H4 (cell line): ENCODE data around the gene ZNF284. TPM values are rescaled to one million over a fixed set of nuclear protein-coding genes. Genes with fewer than 3 reads are reported as not detected.

Experiments used
- DNase-seq: peaks from one replicate; pipeline ENCODE4 v3.0.0-alpha.2; 2015; ENCODE audit warnings: low spot score
- total RNA-seq: library from RNA; depleted of rRNA; stranded (reverse); fragments of >200 nt; shearing (Covaris generic); gene quantifications from 2 replicates; pipeline ENCODE4 v1.2.3, GENCODE V29; 2014; rRNA removed

ZNF284 gene
- total RNA-seq = 1.1 and 1.8 TPM in 2 replicates

DNA sequence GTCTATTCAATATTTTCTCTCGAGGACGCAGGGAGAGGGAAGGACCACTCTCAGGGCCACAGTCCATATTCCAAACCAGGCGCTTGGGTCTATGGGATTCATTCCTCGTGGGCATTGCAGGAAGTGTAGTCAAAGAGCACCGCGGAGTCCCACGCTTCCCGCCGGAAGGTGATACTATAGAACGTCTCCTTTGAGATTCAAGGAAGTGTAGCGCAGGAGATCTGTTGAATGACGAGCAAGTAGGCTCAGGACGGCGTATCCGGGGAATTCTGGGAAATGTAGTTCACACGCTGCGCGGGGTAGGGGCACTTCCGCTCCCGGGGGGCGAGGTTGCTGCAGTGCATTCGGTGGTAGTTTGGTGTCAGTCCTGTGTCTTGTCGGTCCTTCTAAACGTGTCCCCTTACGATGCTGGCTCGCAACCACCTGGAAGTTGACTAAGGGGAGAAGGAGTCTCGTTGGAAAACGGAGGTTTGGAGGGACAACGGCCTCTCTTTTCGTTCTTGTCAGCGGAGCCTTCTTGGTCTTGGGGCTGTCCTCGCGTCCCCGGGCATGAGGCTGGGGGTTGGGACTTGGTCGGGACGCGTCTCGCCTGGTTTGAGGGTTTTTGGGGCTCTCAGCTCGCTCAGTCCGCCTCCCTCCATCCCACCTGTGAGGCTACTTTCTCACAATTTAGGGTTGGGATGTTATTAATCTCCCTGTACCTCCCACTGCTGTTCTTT is at the start of gene ZNF284:
Gene ZNF284 (plus strand): TSS at position 336 of the 719 bp plus-strand sequence. CDS start 4,231 bp downstream, outside the sequence.
- DNase-seq = peak; percentile 77

- DNase-seq = no peak
Observed at GRCh38 chr19:44024900-44025216, 47.1 kb upstream of the ZNF284 start.

GRCh38 chr19:44025217-44025936 is 46.6 kb upstream of the ZNF284 start, which contains the start of gene ZNF222:
TSS of gene ZNF222 (plus strand) at chr19:44025379. CDS start at chr19:44025437, 58 bp downstream.
- DNase-seq = peak; percentile 73

DNA sequence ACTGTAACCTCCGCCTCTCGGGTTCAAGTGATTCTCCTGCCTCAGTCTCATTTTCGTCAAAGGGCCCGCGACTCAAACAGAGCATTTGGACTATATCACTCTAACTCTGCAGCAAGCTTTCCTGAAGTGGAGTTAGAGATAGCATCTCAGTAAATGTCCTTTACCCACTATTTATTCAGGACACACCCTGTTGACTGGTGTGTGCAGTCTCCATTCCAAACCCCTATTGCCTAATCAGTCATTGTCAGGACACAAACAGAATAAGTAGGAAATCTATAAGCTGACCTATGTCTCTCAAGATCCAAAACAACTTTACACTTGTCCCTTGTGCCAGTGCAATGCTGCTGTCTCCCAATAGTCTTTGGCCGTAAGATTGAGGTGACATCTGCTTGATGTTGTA is 45.3 kb upstream of the ZNF284 start:
- no peak for DNase-seq

DNA sequence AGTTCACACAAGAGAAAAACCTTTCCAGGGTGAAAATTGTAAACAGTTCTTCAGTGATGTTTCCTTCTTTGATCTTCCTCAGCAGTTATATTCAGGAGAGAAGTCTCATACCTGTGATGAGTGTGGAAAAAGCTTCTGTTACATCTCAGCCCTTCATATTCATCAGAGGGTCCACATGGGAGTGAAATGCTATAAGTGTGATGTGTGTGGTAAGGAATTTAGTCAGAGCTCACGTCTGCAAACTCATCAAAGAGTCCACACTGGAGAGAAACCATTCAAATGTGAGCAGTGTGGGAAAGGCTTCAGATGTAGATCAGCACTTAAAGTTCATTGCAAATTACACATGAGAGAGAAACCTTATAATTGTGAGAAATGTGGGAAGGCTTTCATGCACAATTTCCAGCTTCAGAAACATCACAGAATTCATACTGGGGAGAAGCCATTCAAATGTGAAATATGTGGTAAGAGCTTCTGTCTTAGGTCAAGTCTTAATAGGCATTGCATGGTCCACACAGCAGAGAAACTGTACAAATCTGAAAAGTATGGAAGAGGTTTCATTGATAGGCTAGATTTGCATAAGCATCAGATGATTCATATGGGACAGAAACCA is 39.9 kb upstream of the ZNF284 start:
- DNase-seq = no peak

DNA sequence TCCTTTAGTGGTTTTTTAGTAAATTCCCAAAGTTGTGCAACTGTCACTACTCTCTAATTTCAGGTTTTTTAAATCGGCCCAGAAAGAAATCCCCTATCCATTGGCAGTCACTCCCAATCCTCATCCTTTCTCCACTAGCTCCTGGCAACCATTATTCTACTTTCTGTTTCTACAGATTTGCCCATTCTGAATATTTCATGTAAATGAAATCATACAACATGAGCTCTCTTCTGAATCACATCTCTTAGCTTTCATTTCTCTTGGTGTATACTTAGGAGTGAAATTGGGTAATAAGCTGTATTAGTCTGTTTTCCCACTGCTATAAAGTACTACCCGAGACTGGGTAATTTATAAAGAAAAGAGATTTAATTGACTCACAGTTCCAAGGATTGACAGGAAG is 29.8 kb upstream of the ZNF284 start:
- DNase-seq = no peak

GRCh38 chr19:44050740-44051649 is 21.0 kb upstream of the ZNF284 start:
- no peak for DNase-seq

- peak; percentile 83 for DNase-seq
Observed at GRCh38 chr19:44051650-44052402, 20.1 kb upstream of the ZNF284 start, which contains the start of gene ZNF223. TSS of gene ZNF223 (plus strand) at chr19:44052036. CDS start at chr19:44055177, 3,141 bp downstream.

- no peak for DNase-seq
Observed at GRCh38 chr19:44055870-44056269, 16.1 kb upstream of the ZNF284 start.

DNA sequence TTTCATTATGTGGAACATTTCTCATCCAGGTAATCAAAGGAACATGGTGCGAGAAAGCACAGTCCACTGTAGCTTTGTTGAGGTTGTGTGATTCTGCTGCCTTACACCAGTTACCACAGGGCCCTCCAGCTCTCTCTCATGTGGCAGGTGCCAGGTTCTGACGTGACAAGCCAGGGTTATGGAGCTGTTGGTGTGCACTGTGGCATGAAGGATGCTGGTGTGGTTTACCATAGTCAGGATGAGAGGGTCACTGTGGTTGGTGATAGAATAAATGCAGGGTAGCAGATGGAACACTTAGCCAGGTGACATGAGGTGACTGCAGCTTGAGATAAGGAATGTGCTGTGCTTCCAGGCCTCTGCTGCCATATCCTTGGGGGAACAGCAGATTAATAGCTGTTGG is 12.7 kb upstream of the ZNF284 start:
- DNase-seq = no peak

DNA sequence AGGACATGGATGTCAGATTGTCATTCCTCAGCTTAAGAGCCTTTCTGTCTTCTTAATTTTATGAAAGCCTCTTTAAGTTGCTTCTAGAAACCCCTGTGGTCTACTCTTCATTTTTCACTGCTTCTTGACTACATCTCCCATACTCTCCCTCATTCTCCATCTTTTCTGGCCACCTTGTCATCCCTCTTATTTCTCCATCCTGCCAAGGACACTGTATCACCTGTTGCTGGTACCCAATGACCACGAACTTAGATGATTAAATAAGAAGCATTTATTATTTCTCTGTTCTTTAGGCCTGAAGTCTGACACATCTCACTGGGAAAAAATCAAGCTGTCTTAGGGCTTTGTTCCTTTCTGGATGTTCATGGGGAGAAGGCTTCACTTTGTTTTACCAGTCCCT is 10.9 kb upstream of the ZNF284 start:
- DNase-seq = no peak

DNA sequence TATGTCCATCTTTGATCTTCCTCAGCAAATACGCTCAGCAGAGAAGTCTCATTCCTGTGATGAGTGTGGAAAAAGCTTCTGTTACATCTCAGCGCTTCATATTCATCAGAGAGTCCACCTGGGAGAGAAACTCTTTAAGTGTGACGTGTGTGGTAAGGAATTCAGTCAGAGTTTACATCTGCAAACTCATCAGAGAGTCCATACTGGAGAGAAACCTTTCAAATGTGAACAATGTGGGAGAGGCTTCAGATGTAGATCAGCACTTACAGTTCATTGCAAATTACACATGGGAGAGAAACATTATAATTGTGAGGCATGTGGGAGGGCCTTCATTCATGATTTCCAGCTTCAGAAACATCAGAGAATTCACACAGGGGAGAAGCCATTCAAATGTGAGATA is 5.7 kb upstream of the ZNF284 start:
- no peak for DNase-seq

DNA sequence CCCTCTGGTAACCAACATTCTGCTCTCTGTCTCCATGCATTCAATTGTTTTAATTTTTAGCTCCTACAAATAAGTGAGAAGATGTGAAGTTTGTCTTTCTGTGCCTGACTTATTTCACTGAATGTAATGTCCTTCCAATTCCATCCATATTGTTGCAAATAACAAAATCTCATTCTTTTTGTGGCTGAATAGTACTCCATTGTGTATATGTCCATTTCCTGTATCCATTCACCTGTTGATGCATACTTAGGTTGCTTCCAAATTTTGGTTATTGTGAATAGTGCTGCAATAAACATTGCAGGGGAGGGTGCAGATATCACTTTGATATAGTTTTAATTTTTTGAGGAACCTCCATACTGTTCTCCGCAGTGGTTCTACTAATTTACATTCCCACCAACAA is 2.5 kb upstream of the ZNF284 start:
- no peak for DNase-seq

- no peak for DNase-seq
Observed at GRCh38 chr19:44072543-44073401, 813 bp downstream of the ZNF284 start.

DNA sequence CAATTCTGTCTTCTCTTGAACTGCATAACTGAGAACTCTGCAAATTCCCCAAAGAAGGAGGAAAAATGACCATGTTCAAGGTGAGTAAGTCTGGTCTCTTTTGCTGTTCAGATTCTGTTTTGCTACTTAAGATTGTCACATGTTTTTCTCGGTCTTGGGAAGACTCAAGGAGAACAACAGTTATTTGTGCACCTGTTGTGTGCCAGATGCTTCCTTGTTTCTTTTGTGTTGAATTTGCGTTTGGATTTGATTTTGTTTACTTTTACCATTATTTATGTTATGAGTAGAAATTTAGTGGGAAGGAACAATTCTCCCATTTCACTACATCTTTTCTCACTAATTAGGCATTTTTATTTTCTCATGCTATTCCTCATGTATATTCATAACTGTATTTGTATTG is 4.4 kb downstream of the ZNF284 start:
- no peak for DNase-seq

GRCh38 chr19:44092108-44092507 is 20.1 kb downstream of the ZNF284 start:
- no peak for DNase-seq

- DNase-seq = peak; percentile 73
Observed at GRCh38 chr19:44093931-44094765, 22.2 kb downstream of the ZNF284 start, which contains the start of gene ZNF224. TSS of gene ZNF224 (plus strand) at chr19:44094361. CDS start at chr19:44097874, 3,513 bp downstream.

DNA sequence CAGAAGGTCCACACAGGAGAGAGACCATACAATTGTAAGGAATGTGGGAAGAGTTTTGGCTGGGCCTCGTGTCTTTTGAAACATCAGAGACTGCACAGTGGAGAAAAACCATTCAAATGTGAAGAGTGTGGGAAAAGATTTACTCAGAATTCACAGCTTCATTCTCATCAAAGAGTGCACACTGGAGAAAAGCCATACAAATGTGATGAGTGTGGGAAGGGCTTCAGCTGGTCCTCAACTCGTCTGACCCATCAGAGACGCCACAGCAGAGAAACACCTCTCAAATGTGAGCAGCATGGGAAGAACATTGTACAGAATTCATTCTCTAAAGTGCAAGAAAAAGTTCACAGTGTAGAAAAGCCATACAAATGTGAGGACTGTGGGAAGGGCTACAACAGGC is 35.8 kb downstream of the ZNF284 start:
- DNase-seq = no peak

DNA sequence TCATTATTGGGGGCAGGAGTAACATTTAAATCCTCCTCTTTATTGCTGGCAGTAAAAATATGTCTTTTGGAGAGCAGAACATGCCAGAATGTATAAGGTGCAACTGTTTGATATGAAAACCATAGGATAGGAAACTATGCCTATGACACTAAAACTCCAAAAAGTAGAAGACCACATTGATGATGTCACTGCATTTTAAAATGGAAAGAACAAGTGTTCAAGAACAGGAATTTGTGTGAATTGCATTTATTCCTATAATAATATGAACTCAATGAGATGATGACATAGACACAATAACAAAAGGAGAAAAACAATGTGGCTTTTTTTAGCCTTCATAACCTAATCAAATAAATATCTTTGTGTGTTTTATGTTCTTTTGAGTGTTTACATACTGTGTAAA is 37.5 kb downstream of the ZNF284 start:
- DNase-seq = no peak
